Left forelimb (tissue), 1 donor: Measurements from ENCODE around the gene ADCY9.
"Not testable (repeated sequence)": the region's sequence is repeated elsewhere in the genome, so short reads cannot be mapped to it uniquely, and the experiment has no call there.

ENCODE experiments used
- DNase-seq: peaks from one replicate; pipeline ENCODE4 v3.0.0-alpha.2; 2018; ENCODE audit warnings: low spot score

The ADCY9 gene

GRCh38 chr16:3971706-3972105 is 144.5 kb downstream of the ADCY9 start:
- DNase-seq, result peak; percentile 61

GRCh38 chr16:3971261-3971660 is 145.0 kb downstream of the ADCY9 start:
- DNase-seq, result no peak

- no peak for DNase-seq
Measured at GRCh38 chr16:3968551-3968950, 147.7 kb downstream of the ADCY9 start.

- DNase-seq, result no peak
Measured at GRCh38 chr16:3966681-3967080, 149.6 kb downstream of the ADCY9 start.

GRCh38 chr16:3965781-3966582 is 150.3 kb downstream of the ADCY9 start:
- no peak for DNase-seq

GRCh38 chr16:3965306-3965705 is 150.9 kb downstream of the ADCY9 start:
- DNase-seq, result no peak

GRCh38 chr16:3964686-3965290 is 151.5 kb downstream of the ADCY9 start:
- DNase-seq, result no peak

- no peak for DNase-seq
Measured at GRCh38 chr16:3963886-3964685, 152.2 kb downstream of the ADCY9 start.

GRCh38 chr16:3963203-3963602 is 153.0 kb downstream of the ADCY9 start:
- no peak for DNase-seq

- no peak for DNase-seq
Measured at GRCh38 chr16:3961449-3961849, 154.8 kb downstream of the ADCY9 start.

GRCh38 chr16:3959926-3960590 is 156.2 kb downstream of the ADCY9 start:
- DNase-seq, result not testable (repeated sequence)

- DNase-seq, result no peak
Measured at GRCh38 chr16:3959148-3959547, 157.1 kb downstream of the ADCY9 start.

- no peak for DNase-seq
Measured at GRCh38 chr16:3957344-3957980, 158.8 kb downstream of the ADCY9 start.

- DNase-seq, result peak; percentile 77
Measured at GRCh38 chr16:3954411-3954921, 161.8 kb downstream of the ADCY9 start.

GRCh38 chr16:3953728-3954410 is 162.4 kb downstream of the ADCY9 start:
- no peak for DNase-seq

- peak; percentile 85 for DNase-seq
Measured at GRCh38 chr16:3952737-3953131, 163.5 kb downstream of the ADCY9 start.

- DNase-seq, result no peak
Measured at GRCh38 chr16:3951861-3952736, 164.1 kb downstream of the ADCY9 start.

- DNase-seq, result not testable (repeated sequence)
Measured at GRCh38 chr16:3951380-3951779, 164.9 kb downstream of the ADCY9 start.

GRCh38 chr16:3950343-3951193 is 165.7 kb downstream of the ADCY9 start:
- DNase-seq, result peak; percentile 88
